Measurements from ENCODE around the gene MYH16.
"Not testable (repeated sequence)": the region's sequence is repeated elsewhere in the genome, so short reads cannot be mapped to it uniquely, and the experiment has no call there.

MYH16 gene

GRCh38 chr7:99272476-99273045, at the start of gene MYH16:
Gene MYH16, plus strand, starts transcription at chr7:99272839.
- no peak for DNase-seq (ENCODE audit: low spot score)

- DNase-seq (ENCODE audit: low spot score), result not testable (repeated sequence)
Observed at GRCh38 chr7:99224263-99224898, 48.3 kb upstream of the MYH16 start.

- no peak for DNase-seq (ENCODE audit: low spot score)
Observed at GRCh38 chr7:99224899-99225265, 47.8 kb upstream of the MYH16 start.

- no peak for DNase-seq (ENCODE audit: low spot score)
Observed at GRCh38 chr7:99229234-99229633, 43.4 kb upstream of the MYH16 start.

- no peak for DNase-seq (ENCODE audit: low spot score)
Observed at GRCh38 chr7:99232082-99232770, 40.4 kb upstream of the MYH16 start.

GRCh38 chr7:99232955-99233354, 39.7 kb upstream of the MYH16 start:
- DNase-seq (ENCODE audit: low spot score), result not testable (repeated sequence)

GRCh38 chr7:99234185-99234584, 38.5 kb upstream of the MYH16 start:
- no peak for DNase-seq (ENCODE audit: low spot score)

- DNase-seq (ENCODE audit: low spot score), result no peak
Observed at GRCh38 chr7:99235925-99236324, 36.7 kb upstream of the MYH16 start.

- not testable (repeated sequence) for DNase-seq (ENCODE audit: low spot score)
Observed at GRCh38 chr7:99237876-99238275, 34.8 kb upstream of the MYH16 start.

GRCh38 chr7:99238558-99239341, 33.9 kb upstream of the MYH16 start:
- no peak for DNase-seq (ENCODE audit: low spot score)

- DNase-seq (ENCODE audit: low spot score), result no peak
Observed at GRCh38 chr7:99242682-99243081, 30.0 kb upstream of the MYH16 start.

GRCh38 chr7:99243751-99244337, 28.8 kb upstream of the MYH16 start:
- no peak for DNase-seq (ENCODE audit: low spot score)

GRCh38 chr7:99244939-99245338, 27.7 kb upstream of the MYH16 start:
- no peak for DNase-seq (ENCODE audit: low spot score)

GRCh38 chr7:99248391-99249095, 24.1 kb upstream of the MYH16 start:
- DNase-seq (ENCODE audit: low spot score), result no peak

GRCh38 chr7:99249985-99250575, 22.6 kb upstream of the MYH16 start:
- no peak for DNase-seq (ENCODE audit: low spot score)

- no peak for DNase-seq (ENCODE audit: low spot score)
Observed at GRCh38 chr7:99252166-99252895, 20.3 kb upstream of the MYH16 start.

- no peak for DNase-seq (ENCODE audit: low spot score)
Observed at GRCh38 chr7:99253369-99253768, 19.3 kb upstream of the MYH16 start.

GRCh38 chr7:99254390-99254789, 18.2 kb upstream of the MYH16 start:
- DNase-seq (ENCODE audit: low spot score), result no peak

- no peak for DNase-seq (ENCODE audit: low spot score)
Observed at GRCh38 chr7:99255463-99255862, 17.2 kb upstream of the MYH16 start.

GRCh38 chr7:99257065-99257464, 15.6 kb upstream of the MYH16 start:
- DNase-seq (ENCODE audit: low spot score), result no peak

GRCh38 chr7:99257675-99258074, 15.0 kb upstream of the MYH16 start:
- DNase-seq (ENCODE audit: low spot score), result no peak
